ENCODE results near the gene RBMY1J.
"Not testable (repeated sequence)": the region's sequence is repeated elsewhere in the genome, so short reads cannot be mapped to it uniquely, and the experiment has no call there.

Gene RBMY1J

GRCh38 chrY:22403110-22403509 is at the start of gene RBMY1J:
TSS of gene RBMY1J (plus strand) at chrY:22403410. CDS start at chrY:22405448, 2,038 bp downstream.
- DNase-seq: not testable (repeated sequence)

- DNase-seq: no peak
Measured at GRCh38 chrY:22367416-22367815, 35.8 kb upstream of the RBMY1J start.

GRCh38 chrY:22370623-22371022 is 32.6 kb upstream of the RBMY1J start:
- no peak for DNase-seq

GRCh38 chrY:22373494-22373893 is 29.7 kb upstream of the RBMY1J start:
- no peak for DNase-seq

GRCh38 chrY:22444718-22445396 is 41.6 kb downstream of the RBMY1J start:
- DNase-seq: not testable (repeated sequence)

- DNase-seq: not testable (repeated sequence)
Measured at GRCh38 chrY:22455522-22455921, 52.3 kb downstream of the RBMY1J start.

- DNase-seq: not testable (repeated sequence)
Measured at GRCh38 chrY:22461962-22462361, 58.8 kb downstream of the RBMY1J start.

Measured in NCI-H446 (cell line).